Left lung (tissue), 10 donors: ENCODE measurements around the gene LAMB3. TPM values are rescaled to one million over a fixed set of nuclear protein-coding genes. Genes with fewer than 3 reads are reported as not detected.

Experiments used
- ATAC-seq: fragments of 200-7000 bp; cut with Tn5 transposase; one replicate; pipeline ENCODE4 v1.9.1; 2020; ENCODE audit warnings: moderate library complexity
- DNase-seq, 4 donors: peaks; one replicate each; pipeline ENCODE4 v3.0.0-alpha.2; 2013 to 2020
- H3K27ac ChIP-seq, 2 donors: fragments of 200-600 bp; sonication (generic) in 1 of 2; one replicate each; pipeline versions ENCODE4 v1.5.0 to v1.8.0; 2020 to 2021
- H3K27me3 ChIP-seq, 2 donors: fragments of 200-600 bp; sonication (generic) in 1 of 2; one replicate each; pipeline versions ENCODE4 v1.5.0 to v1.8.0; 2020 to 2021
- H3K36me3 ChIP-seq, 2 donors: fragments of 200-600 bp; sonication (generic) in 1 of 2; one replicate each; pipeline versions ENCODE4 v1.5.0 to v1.8.0; 2020 to 2021
- H3K4me1 ChIP-seq, 2 donors: fragments of 200-600 bp; one replicate each; pipeline ENCODE4 v1.8.0; 2021
- H3K4me3 ChIP-seq, 2 donors: fragments of 200-600 bp; sonication (generic) in 1 of 2; one replicate each; pipeline versions ENCODE4 v1.5.0 to v1.8.0; 2020 to 2021; ENCODE audit warnings: mild to moderate bottlenecking in 1 of 2
- H3K9me3 ChIP-seq, 2 donors: fragments of 200-600 bp; sonication (generic) in 1 of 2; one replicate each; pipeline versions ENCODE4 v1.5.0 to v1.8.0; 2020 to 2021
- intact Hi-C, 2 donors: fragments of 100-400 bp; cut with DNase I; formaldehyde crosslinking; loops; one replicate each; pipeline versions ENCODE4 v1.11.2 to v1.14.2; 2022
- polyA plus RNA-seq, 6 donors: library from polyadenylated mRNA; unstranded; fragments of 120-200 nt; gene quantifications; one replicate each; pipeline ENCODE4 v1.2.1, GENCODE V29; 2013; ENCODE audit not compliant: insufficient read length in 6 of 6
- total RNA-seq, 2 donors: library from RNA; stranded (reverse); fragmentation: NEBNext Ultra II Directional; extraction: Animal tissue kit (Norgen Biotek cat#: 25700); gene quantifications; one replicate each; pipeline ENCODE4 v1.2.1, GENCODE V29; 2021
- TF ChIP-seq, protein P1 (sequence below), 2 donors: fragments of 200-600 bp; sonication (generic) in 1 of 2; IDR thresholded peaks; one replicate each; pipeline versions ENCODE4 v1.5.0 to v1.8.0; 2021; ENCODE audit warnings: antibody characterized with exemption in 2 of 2
- donor health status: DM: no; HTN: yes; CAD: no.
- donor health status: DM: no; HTN: no; CAD: no.

LAMB3 gene
- total and polyA plus RNA-seq, 8 donors: 54.1 to 126 (median 69.9) TPM

DNA sequence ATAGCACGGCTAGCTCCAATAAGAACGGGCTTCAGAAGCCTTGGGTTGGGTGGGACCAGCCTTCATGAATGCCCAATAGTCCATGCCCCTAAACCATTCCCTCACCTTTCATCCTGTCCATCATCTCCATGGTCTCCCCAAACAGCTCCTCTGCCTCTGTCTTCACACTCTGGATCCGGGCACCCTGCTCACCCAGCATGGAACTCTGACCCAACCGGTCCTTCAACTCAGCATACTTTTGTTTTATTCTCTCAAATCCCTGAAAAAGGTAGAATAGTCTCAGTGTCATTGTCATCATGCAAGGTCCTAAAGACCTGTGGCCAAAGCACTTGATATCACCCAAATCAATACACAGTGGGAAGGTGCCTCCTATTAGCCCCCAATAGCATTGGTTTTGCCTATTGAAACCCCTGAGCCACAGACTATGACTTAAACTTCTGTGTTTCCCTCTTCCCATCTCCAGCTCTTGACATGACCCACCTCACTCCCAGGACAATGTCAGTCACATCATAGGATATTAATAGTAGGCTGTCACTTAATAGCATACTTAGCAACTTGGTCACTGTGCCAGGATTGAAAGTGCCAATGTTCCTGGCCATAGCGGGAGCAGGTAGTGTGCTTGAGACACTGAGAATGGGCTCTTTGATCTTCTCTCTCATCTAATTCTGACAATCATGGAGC lies 35.7 kb downstream of the LAMB3 start:
- TF ChIP-seq, protein P1, sequence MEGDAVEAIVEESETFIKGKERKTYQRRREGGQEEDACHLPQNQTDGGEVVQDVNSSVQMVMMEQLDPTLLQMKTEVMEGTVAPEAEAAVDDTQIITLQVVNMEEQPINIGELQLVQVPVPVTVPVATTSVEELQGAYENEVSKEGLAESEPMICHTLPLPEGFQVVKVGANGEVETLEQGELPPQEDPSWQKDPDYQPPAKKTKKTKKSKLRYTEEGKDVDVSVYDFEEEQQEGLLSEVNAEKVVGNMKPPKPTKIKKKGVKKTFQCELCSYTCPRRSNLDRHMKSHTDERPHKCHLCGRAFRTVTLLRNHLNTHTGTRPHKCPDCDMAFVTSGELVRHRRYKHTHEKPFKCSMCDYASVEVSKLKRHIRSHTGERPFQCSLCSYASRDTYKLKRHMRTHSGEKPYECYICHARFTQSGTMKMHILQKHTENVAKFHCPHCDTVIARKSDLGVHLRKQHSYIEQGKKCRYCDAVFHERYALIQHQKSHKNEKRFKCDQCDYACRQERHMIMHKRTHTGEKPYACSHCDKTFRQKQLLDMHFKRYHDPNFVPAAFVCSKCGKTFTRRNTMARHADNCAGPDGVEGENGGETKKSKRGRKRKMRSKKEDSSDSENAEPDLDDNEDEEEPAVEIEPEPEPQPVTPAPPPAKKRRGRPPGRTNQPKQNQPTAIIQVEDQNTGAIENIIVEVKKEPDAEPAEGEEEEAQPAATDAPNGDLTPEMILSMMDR (IDR thresholded peaks at IDR 0.05): no peak
- H3K27me3 ChIP-seq: no peaks in the 10 kb centered on the region
- H3K4me1 ChIP-seq: peaks cover 0 to 18% of the 10 kb centered on the region in 2 donors
- no peak for ATAC-seq
- H3K9me3 ChIP-seq: no peaks in the 10 kb centered on the region
- peaks cover 0 to 50% of the 10 kb centered on the region in 2 donors for H3K36me3 ChIP-seq
- no peak overlapping the region for H3K4me3 ChIP-seq
- H3K27ac ChIP-seq: no peak overlapping the region
- DNase-seq: no peak
- intact Hi-C loops: no loop called here

DNA sequence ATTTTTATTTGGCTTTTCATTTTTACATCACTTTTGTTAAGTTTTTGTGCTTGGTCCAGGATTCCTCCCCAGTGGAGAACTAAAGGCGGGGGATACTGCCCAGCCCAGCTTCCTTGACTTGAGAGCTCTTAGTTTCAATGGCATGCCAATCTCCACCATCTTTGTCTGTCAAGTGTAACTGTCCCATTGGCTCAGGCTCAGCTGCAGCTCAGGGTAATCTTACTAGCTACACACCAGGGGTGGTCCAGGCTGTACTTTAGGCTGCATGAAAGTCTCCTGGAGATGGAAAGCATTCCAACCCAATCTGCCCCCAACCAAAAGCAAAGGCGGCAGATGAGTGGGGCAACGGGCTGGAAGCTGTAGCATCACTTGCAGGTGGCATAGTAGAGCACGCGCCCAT lies 37.3 kb downstream of the LAMB3 start:
- no peak overlapping the region for H3K4me3 ChIP-seq
- TF ChIP-seq, protein P1 (IDR thresholded peaks at IDR 0.05): no peak
- peaks cover 0 to 8% of the 10 kb centered on the region in 2 donors for H3K4me1 ChIP-seq
- peaks cover 0 to 50% of the 10 kb centered on the region in 2 donors for H3K36me3 ChIP-seq
- ATAC-seq (no peak), DNase-seq (no peak)
- intact Hi-C loops: no loop called here
- H3K9me3 ChIP-seq: no peaks in the 10 kb centered on the region
- no peak overlapping the region for H3K27ac ChIP-seq
- no peaks in the 10 kb centered on the region for H3K27me3 ChIP-seq

DNA sequence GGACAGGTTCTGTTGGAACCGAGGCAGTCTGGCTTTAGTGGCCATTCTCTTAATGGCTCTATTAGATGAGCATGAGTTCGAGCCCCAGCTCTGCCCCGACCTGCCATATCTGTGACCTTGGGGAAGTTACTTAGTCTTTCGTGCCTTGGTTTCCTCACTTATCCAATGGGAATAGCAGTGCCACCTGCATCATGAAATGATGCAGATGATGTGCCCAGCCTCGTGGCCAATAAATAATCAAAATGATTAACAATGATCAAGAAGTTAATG lies 38.1 kb downstream of the LAMB3 start:
- no peak overlapping the region for H3K4me3 ChIP-seq
- peaks cover 0 to 49% of the 10 kb centered on the region in 2 donors for H3K36me3 ChIP-seq
- TF ChIP-seq, protein P1 (IDR thresholded peaks at IDR 0.05): no peak
- peaks cover 0 to 7% of the 10 kb centered on the region in 2 donors for H3K4me1 ChIP-seq
- intact Hi-C loops: no loop called here
- H3K9me3 ChIP-seq: no peaks in the 10 kb centered on the region
- no peaks in the 10 kb centered on the region for H3K27me3 ChIP-seq
- H3K27ac ChIP-seq: no peak overlapping the region
- DNase-seq (no peak), ATAC-seq (no peak)

DNA sequence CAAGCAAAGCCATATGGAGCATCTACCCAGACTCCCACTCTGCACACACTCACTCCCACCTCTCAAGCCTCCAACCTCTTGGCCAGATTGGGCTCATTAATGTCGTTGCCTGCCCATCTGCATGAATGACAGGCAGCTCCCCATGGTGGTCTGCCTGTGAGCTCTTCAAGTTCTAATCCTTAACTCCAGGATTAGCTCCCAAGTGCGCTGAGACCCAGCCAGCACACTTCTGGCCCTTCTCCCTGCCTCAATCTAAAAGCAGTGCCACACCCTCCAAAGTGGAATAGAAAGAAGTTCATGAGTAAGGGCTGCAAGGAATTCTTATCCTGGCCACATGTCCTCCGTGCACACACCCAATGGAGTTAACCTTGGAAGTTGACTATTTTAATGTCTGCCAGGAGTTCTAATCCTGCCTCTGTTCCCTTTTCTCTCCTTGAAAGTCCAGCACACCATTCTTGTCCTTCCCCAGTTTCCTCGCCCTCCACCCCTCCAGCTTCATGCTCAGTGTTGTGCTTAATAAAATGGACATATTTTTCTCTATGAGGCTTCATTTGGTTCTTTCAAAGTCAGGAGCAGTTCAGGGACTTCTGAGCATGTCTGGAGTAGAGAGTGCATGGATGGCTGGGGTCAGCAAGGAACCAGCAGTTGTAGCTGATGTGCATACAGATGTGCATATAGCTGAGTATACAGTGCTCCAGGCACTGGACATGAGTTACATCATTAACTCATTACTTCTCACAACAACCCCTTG lies 38.6 kb downstream of the LAMB3 start:
- intact Hi-C loops: no loop called here
- DNase-seq: no peak

More for the DNA sequence above, 38.6 kb downstream of the LAMB3 start:
- ATAC-seq: no peak
- H3K27ac ChIP-seq: no peak overlapping the region
- no peaks in the 10 kb centered on the region for H3K9me3 ChIP-seq
- H3K27me3 ChIP-seq: no peaks in the 10 kb centered on the region
- H3K4me1 ChIP-seq: peaks cover 0 to 2% of the 10 kb centered on the region in 2 donors
- TF ChIP-seq, protein P1 (IDR thresholded peaks at IDR 0.05): no peak
- no peak overlapping the region for H3K4me3 ChIP-seq
- H3K36me3 ChIP-seq: peaks cover 0 to 44% of the 10 kb centered on the region in 2 donors
